Brain pericyte (primary cell): ENCODE data around the gene USP21.

Source experiments
- DNase-seq: peaks from one replicate; pipeline ENCODE4 v3.0.0-alpha.2; 2012; ENCODE audit warnings: low read depth, low spot score

USP21 gene

GRCh38 chr1:161193561-161194235 lies 34.4 kb downstream of the USP21 start:
- DNase-seq = no peak

- DNase-seq = no peak
Measured at GRCh38 chr1:161195171-161195570, 35.9 kb downstream of the USP21 start.

- DNase-seq = no peak
Measured at GRCh38 chr1:161196111-161196510, 36.8 kb downstream of the USP21 start.

- DNase-seq = peak; percentile 61
Measured at GRCh38 chr1:161196521-161197451, 37.5 kb downstream of the USP21 start.

GRCh38 chr1:161197560-161198193 lies 38.4 kb downstream of the USP21 start:
- no peak for DNase-seq

GRCh38 chr1:161198194-161198896 lies 39.0 kb downstream of the USP21 start:
- no peak for DNase-seq

- DNase-seq = no peak
Measured at GRCh38 chr1:161198897-161199431, 39.7 kb downstream of the USP21 start, which contains the start of gene ADAMTS4. TSS of gene ADAMTS4 (minus strand) at chr1:161199054. CDS start at chr1:161198627, 427 bp downstream.

GRCh38 chr1:161199506-161200139 lies 40.3 kb downstream of the USP21 start:
- DNase-seq = no peak

GRCh38 chr1:161200421-161200991 lies 41.2 kb downstream of the USP21 start:
- DNase-seq = no peak

GRCh38 chr1:161200992-161201835 lies 41.9 kb downstream of the USP21 start:
- DNase-seq = no peak

- peak; percentile 93 for DNase-seq
Measured at GRCh38 chr1:161201836-161202712, 42.8 kb downstream of the USP21 start, which contains the start of gene NDUFS2. TSS of gene NDUFS2 (plus strand) at chr1:161202367. CDS start at chr1:161202386, 19 bp downstream.

GRCh38 chr1:161206411-161207140 lies 47.3 kb downstream of the USP21 start:
- no peak for DNase-seq

- DNase-seq = no peak
Measured at GRCh38 chr1:161207173-161207572, 47.9 kb downstream of the USP21 start.

GRCh38 chr1:161209790-161210409 lies 50.6 kb downstream of the USP21 start:
- no peak for DNase-seq

GRCh38 chr1:161214369-161214768 lies 55.1 kb downstream of the USP21 start:
- no peak for DNase-seq

- DNase-seq = no peak
Measured at GRCh38 chr1:161215076-161215475, 55.8 kb downstream of the USP21 start, which contains the start of gene FCER1G. TSS of gene FCER1G (plus strand) at chr1:161215295. CDS start at chr1:161215322, 27 bp downstream.
